ENCODE measurements around the gene FBXO15.

Gene FBXO15

DNA sequence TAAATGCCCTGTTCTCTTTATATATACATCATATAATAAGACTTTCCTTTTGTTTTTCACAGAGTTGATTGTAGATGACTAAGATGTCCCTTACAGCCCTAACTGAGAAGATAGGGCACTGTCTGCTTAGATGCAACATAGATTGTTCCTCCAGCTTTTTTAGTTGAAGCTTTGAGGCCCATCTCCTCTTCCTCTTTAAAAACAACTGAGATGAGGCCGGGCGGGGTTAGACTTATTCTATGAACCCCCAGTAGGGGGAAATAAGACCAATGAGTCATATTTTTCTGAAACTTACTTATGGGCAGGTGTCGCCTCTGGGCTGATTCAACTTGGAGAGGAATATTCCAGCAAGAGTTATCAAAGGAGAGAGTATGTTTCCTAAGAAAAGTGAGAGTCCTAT, 84.6 kb downstream of the FBXO15 start:
- TF ChIP-seq REST (IDR thresholded peaks at IDR 0.05; ENCODE audit: low read depth) (no peak), EGR1 (IDR thresholded peaks at IDR 0.05) (no peak), MAX (IDR thresholded peaks at IDR 0.05) (no peak), USF1 (IDR thresholded peaks at IDR 0.05) (no peak), YY1 (IDR thresholded peaks at IDR 0.05; ENCODE audit: low read depth) (no peak), EP300 (IDR thresholded peaks at IDR 0.05; ENCODE audit: borderline replicate concordance) (no peak), TAF1 (IDR thresholded peaks at IDR 0.05; ENCODE audit: low read depth) (no peak), TCF12 (IDR thresholded peaks at IDR 0.05; ENCODE audit: low read depth) (no peak), ZBTB7A (IDR thresholded peaks at IDR 0.05; ENCODE audit: low read depth) (no peak), CEBPB (IDR thresholded peaks at IDR 0.05) (no peak), RAD21 (IDR thresholded peaks at IDR 0.05; ENCODE audit: low read depth) (no peak), NFIC (IDR thresholded peaks at IDR 0.05) (no peak), CREB1 (IDR thresholded peaks at IDR 0.05; ENCODE audit: low read depth) (no peak), TEAD4 (IDR thresholded peaks at IDR 0.05) (no peak), FOXM1 (IDR thresholded peaks at IDR 0.05; ENCODE audit: borderline replicate concordance, low read depth) (no peak)

DNA sequence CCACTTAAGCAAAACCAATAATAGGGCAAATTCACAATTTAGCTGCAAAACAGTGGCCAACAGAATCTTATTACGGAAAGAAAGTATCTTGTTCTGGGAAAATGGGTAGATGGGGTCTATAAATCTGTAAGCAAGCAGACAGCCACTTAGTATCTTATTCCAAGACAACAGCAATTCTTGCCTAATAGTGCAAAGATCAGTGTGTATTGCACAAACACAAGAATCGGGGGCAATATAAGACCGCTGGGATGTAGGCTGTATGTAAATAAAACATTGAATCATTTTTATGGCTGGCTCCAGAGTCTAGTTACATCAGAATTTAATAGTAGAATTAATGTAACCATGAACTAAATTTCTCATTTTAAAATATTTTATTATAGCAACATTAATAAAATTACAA, 85.6 kb downstream of the FBXO15 start:
- TF ChIP-seq TEAD4 (IDR thresholded peaks at IDR 0.05) (no peak), FOXM1 (IDR thresholded peaks at IDR 0.05; ENCODE audit: borderline replicate concordance, low read depth) (no peak), ZBTB7A (IDR thresholded peaks at IDR 0.05; ENCODE audit: low read depth) (no peak), RAD21 (IDR thresholded peaks at IDR 0.05; ENCODE audit: low read depth) (no peak), YY1 (IDR thresholded peaks at IDR 0.05; ENCODE audit: low read depth) (no peak), EP300 (IDR thresholded peaks at IDR 0.05; ENCODE audit: borderline replicate concordance) (no peak)

- TF ChIP-seq NFIC (IDR thresholded peaks at IDR 0.05), result no peak
Measured at GRCh38 chr18:74060579-74060978, 87.1 kb downstream of the FBXO15 start.

DNA sequence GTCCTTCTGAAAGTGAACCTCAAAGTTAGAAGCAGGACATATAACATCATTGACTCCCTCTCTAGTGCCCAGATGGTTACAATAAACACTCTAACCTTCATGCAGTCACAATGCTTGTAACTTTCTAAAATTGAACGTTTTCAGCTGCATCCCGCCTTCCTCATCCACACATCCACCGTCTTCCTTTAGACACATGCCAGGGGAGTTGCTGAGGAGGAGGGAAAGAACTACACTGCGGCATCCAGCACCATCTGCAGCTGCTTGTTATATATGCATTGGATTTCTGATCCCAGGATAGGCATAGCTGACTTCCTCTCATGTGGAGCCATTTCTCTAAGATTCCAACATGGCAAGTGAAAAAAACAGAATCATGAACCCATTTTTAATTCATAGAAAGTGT, 96.8 kb downstream of the FBXO15 start:
- TF ChIP-seq REST (IDR thresholded peaks at IDR 0.05; ENCODE audit: low read depth), result no peak

DNA sequence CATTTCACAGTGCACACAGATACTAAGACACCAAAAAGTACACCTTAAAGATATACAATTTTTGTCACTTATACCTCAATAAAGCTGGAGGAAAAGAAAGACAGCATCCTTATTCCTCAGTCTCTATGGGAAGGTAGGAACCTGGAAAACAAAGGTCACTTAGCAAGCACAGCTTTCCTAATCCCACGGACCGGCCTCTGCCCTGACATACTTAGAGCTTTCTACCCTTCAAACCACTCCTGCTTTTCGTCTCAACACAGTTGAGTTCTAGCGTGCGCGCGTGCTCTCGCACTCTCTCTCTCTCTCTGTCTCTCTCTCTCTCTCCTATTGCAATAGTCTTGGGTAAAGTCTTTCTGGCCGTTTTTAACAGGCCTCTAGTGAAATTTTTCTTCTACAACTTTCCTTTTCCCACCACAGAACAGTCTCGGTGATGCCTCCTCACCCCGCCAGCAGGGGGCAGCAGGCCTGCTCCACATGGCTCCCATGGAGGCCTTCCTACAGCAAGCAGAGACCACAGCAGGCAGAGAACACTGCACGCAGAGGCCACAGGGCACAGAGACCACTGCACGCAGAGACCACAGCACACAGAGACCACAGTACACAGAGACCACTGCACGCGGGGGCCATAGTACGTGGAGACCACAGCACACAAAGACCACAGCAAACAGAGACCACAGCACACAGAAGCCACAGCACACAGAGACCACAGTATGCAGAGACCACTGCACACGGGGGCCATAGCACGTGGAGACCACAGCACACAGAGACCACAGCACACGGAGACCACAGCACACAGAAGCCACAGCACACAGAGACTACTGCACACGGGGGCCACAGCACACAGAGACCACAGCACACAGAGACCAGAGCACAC, 106.9 kb downstream of the FBXO15 start:
- no peak for TF ChIP-seq REST (IDR thresholded peaks at IDR 0.05; ENCODE audit: low read depth)
- no peak for TF ChIP-seq ZBTB7A (IDR thresholded peaks at IDR 0.05; ENCODE audit: low read depth)
- TF ChIP-seq MAX (IDR thresholded peaks at IDR 0.05), result peak; percentile 51
- no peak for TF ChIP-seq USF1 (IDR thresholded peaks at IDR 0.05)
- peak; percentile 72 for TF ChIP-seq RAD21 (IDR thresholded peaks at IDR 0.05; ENCODE audit: low read depth)
- no peak for TF ChIP-seq TAF1 (IDR thresholded peaks at IDR 0.05; ENCODE audit: low read depth)
- no peak for TF ChIP-seq YY1 (IDR thresholded peaks at IDR 0.05; ENCODE audit: low read depth)
